GM18868 (cell line): Measurements from ENCODE around the gene RNPC3.
"Not testable (repeated sequence)": the region's sequence is repeated elsewhere in the genome, so short reads cannot be mapped to it uniquely, and the experiment has no call there.

Experiments
- ATAC-seq: cut with Tn5 transposase; IDR thresholded peaks from one replicate; pipeline ENCODE4 v1.9.1; 2021; ENCODE audit warnings: mild to moderate bottlenecking, moderate library complexity; ENCODE audit not compliant: unreplicated experiment

The RNPC3 gene

GRCh38 chr1:103560427-103560826 is 34.9 kb downstream of the RNPC3 start:
- no peak for ATAC-seq

GRCh38 chr1:103561124-103561523 is 35.6 kb downstream of the RNPC3 start:
- not testable (repeated sequence) for ATAC-seq

- peak; percentile 94 for ATAC-seq
Measured at GRCh38 chr1:103561643-103562395, 36.3 kb downstream of the RNPC3 start.

GRCh38 chr1:103563056-103563455 is 37.6 kb downstream of the RNPC3 start:
- ATAC-seq = no peak

- no peak for ATAC-seq
Measured at GRCh38 chr1:103569493-103569892, 44.0 kb downstream of the RNPC3 start.

GRCh38 chr1:103571289-103571688 is 45.8 kb downstream of the RNPC3 start, which contains the start of gene AMY2B:
Gene AMY2B, plus strand, starts transcription at chr1:103571589. Its CDS starts 14 bp downstream, at chr1:103571603.
- not testable (repeated sequence) for ATAC-seq

GRCh38 chr1:103576065-103576464 is 50.6 kb downstream of the RNPC3 start:
- peak; percentile 84 for ATAC-seq

- not testable (repeated sequence) for ATAC-seq
Measured at GRCh38 chr1:103576784-103577183, 51.3 kb downstream of the RNPC3 start.

- no peak for ATAC-seq
Measured at GRCh38 chr1:103582464-103582863, 57.0 kb downstream of the RNPC3 start.

GRCh38 chr1:103583887-103584286 is 58.4 kb downstream of the RNPC3 start:
- no peak for ATAC-seq

GRCh38 chr1:103584537-103584936 is 59.0 kb downstream of the RNPC3 start:
- ATAC-seq = no peak

GRCh38 chr1:103602740-103603139 is 77.2 kb downstream of the RNPC3 start:
- ATAC-seq = not testable (repeated sequence)
